ENCODE measurements around the gene RALGAPA2.

The RALGAPA2 gene

DNA sequence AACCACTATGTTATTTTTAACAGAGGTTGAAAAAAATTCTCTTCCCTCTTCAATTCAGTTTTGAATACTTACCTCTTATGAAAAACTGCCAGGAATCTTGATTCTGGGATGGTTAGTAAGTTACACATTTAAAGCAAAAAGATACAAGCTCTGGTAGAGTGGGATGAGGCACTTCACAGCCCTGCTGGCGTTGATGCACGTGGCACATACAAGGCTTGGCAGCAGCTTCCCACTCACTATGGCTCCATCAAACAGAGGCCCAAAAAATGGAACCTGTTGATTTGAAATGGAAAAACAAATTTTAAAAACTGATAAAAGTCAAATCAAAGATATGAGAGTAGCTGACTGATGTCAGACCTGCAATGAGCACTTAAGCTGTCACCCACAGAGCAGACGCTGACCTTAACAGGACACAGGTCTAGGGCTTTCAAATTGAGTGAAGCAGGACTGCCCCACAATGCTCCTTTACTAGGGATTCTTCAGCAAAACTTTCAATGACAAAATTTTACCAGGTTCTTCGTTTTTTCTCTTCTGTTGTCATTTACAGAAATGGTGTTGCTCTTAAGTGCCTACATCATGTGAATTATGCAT is 239.7 kb downstream of the RALGAPA2 start:
- POLR2A ChIA-PET = no interaction called here
- TF ChIP-seq ZNF384 (IDR thresholded peaks at IDR 0.05) (no peak), ELF4 (IDR thresholded peaks at IDR 0.05) (no peak), NFRKB (IDR thresholded peaks at IDR 0.05) (no peak)

DNA sequence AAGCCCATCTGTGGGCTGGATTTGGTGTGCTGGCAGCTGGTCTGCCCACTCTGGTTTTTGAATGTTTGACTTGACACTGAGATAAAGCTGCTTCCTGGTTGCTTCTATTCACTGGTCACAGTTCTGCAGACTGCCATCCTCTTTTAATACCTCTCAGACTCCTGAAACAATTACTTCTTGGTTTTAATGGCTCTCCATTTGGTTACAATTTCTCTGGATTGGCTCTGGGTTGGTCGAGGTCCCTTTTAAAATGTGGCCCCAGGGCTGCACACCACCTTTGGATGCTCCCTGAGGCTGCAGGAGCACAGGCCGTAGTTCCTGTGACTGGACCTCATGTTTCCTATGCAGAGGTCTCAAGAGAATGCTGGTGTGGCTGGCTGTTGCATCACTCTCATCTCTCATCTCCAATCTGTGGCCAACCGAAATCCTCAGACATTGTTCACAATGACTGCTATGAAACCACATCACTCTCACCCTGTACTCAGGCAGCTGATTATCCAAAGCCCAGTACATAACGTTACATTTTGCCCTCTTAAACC is 246.0 kb downstream of the RALGAPA2 start:
- TF ChIP-seq HDGF (IDR thresholded peaks at IDR 0.05; ENCODE audit: borderline replicate concordance) = no peak
- no peak for TF ChIP-seq FOXM1 (IDR thresholded peaks at IDR 0.05; ENCODE audit: borderline replicate concordance)
- no peak for TF ChIP-seq ARNT (IDR thresholded peaks at IDR 0.05)
- TF ChIP-seq BHLHE40 (IDR thresholded peaks at IDR 0.05; ENCODE audit: borderline replicate concordance) = no peak
- TF ChIP-seq CTBP1 (IDR thresholded peaks at IDR 0.05; ENCODE audit: borderline replicate concordance) = no peak
- CTCF ChIA-PET = no interaction called here

More for the DNA sequence above, 239.7 kb downstream of the RALGAPA2 start:
- CTCF ChIA-PET = no interaction called here
- DNase-seq (ENCODE audit: extremely low spot score) = no peak

DNA sequence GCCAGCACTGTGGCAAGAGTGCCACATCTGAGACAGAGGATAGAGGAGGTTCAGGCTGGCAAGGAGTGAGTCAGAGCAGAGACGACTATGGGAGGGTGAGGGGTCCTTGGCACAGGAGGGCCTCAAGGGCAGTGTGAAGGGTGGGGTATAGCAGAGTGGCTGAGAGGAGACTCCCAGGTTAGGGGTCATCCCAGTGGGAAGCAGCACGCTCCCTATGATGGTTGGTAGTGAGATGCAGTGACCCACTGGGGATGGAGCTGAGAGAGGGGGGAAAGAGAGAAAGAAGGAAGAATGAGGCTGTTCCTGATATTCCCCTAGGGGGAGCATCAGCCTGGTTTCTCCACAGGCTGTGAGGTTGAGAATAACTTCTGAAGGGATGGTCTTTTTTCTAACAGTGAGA is 247.2 kb downstream of the RALGAPA2 start:
- ChIA-PET POLR2A (no interaction called here), CTCF (interaction anchor here (0.6 to 1.1 kb wide), 2 partner anchors 12 to 335 kb away, joined by 5 to 9 read pairs; no protein-coding TSS in a partner anchor)
- TF ChIP-seq BHLHE40 (IDR thresholded peaks at IDR 0.05; ENCODE audit: borderline replicate concordance) (no peak), SP1 (IDR thresholded peaks at IDR 0.05) (no peak), HDGF (IDR thresholded peaks at IDR 0.05; ENCODE audit: borderline replicate concordance) (no peak), FOXA1 (IDR thresholded peaks at IDR 0.05) (no peak), NFRKB (IDR thresholded peaks at IDR 0.05) (no peak), ZNF384 (IDR thresholded peaks at IDR 0.05) (no peak), CTBP1 (IDR thresholded peaks at IDR 0.05; ENCODE audit: borderline replicate concordance) (no peak), ELF4 (IDR thresholded peaks at IDR 0.05) (no peak), LEF1 (IDR thresholded peaks at IDR 0.05; ENCODE audit: borderline replicate concordance) (no peak), SUZ12 (IDR thresholded peaks at IDR 0.05) (no peak), L3MBTL2 (conservative IDR thresholded peaks at IDR 0.05) (no peak), ARNT (IDR thresholded peaks at IDR 0.05) (no peak), TARDBP (IDR thresholded peaks at IDR 0.05) (no peak), FOXK2 (IDR thresholded peaks at IDR 0.05) (no peak), FOXM1 (IDR thresholded peaks at IDR 0.05; ENCODE audit: borderline replicate concordance) (no peak)
- TF ChIP-seq, protein P1, sequence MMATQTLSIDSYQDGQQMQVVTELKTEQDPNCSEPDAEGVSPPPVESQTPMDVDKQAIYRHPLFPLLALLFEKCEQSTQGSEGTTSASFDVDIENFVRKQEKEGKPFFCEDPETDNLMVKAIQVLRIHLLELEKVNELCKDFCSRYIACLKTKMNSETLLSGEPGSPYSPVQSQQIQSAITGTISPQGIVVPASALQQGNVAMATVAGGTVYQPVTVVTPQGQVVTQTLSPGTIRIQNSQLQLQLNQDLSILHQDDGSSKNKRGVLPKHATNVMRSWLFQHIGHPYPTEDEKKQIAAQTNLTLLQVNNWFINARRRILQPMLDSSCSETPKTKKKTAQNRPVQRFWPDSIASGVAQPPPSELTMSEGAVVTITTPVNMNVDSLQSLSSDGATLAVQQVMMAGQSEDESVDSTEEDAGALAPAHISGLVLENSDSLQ (IDR thresholded peaks at IDR 0.05) = no peak
- peak; percentile 14 for DNase-seq (ENCODE audit: extremely low spot score)

More for the DNA sequence above, 246.0 kb downstream of the RALGAPA2 start:
- POLR2A ChIA-PET = no interaction called here
- no peak for DNase-seq (ENCODE audit: extremely low spot score)

DNA sequence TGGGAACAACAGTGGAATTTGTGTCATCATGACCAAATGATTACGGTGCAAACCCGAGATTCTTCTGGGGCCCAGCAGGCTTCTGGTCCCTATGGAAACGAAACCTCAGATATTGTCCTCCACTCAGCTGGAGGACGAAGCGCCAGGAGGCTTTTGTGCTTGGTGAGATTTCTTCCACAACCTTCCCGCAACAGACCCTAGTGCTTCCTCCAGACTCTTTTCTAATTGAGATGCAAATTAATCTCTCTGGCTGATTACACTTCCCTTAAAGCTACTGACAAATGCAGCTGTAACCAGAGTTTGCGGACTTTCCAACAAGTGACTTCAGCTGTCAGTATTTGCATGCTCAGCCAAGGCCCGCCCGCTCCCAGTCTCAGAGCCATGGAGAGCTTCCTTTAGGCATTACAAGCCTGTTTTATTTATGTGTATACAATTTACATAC is 248.5 kb downstream of the RALGAPA2 start:
- CTCF ChIA-PET = no interaction called here
- POLR2A ChIA-PET = interaction anchor here (0.6 kb wide), 1 partner anchor 155 kb away, joined by 3 read pairs; no protein-coding TSS in a partner anchor
- DNase-seq (ENCODE audit: extremely low spot score) = no peak
- TF ChIP-seq SP1 (IDR thresholded peaks at IDR 0.05) (no peak), CTBP1 (IDR thresholded peaks at IDR 0.05; ENCODE audit: borderline replicate concordance) (no peak)

DNA sequence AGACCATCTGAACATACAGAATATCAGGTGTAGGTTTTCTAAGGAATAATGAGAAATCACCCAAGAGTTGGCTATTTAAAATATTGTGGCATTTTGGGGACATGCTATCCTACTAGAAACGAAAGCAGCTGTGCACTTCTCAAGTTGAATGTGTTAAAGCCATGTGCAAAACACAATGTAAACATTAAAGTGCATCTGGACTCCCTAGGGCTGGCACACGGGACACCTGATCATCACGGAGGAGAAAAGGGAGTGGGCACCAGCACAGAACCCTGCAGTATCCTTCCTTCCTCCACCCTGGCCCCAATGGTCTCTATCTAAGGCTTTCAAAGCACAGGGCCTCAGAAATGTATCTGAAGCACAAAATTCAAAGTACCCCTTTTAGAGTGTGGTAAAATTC is 250.3 kb downstream of the RALGAPA2 start:
- no peak for TF ChIP-seq L3MBTL2 (conservative IDR thresholded peaks at IDR 0.05)
- no peak for TF ChIP-seq FOXK2 (IDR thresholded peaks at IDR 0.05)
- TF ChIP-seq ARNT (IDR thresholded peaks at IDR 0.05) = no peak
- TF ChIP-seq FOXM1 (IDR thresholded peaks at IDR 0.05; ENCODE audit: borderline replicate concordance) = no peak
- no peak for TF ChIP-seq NFRKB (IDR thresholded peaks at IDR 0.05)
- TF ChIP-seq TARDBP (IDR thresholded peaks at IDR 0.05) = no peak
- POLR2A ChIA-PET = no interaction called here
- no peak for DNase-seq (ENCODE audit: extremely low spot score)
- CTCF ChIA-PET = no interaction called here

DNA sequence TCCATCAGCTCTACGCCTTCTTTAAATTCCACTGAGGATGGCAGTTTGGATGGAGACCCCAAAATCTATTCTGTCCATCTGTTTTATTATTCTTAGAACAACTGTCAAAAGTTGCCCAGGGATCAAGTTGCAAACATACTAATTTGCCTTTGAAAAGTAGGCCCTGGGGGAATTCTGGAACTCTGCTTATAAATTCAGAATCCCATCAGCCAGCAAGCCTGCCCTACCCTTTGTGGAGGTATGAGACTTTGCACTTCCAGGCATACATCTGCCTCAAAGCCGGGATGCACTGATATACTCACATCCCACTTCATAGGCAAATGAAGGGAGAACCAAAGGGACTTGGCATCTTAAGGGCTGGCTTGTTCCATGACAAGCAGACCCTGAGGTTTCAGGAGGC is 250.9 kb downstream of the RALGAPA2 start:
- POLR2A ChIA-PET = no interaction called here
- no peak for TF ChIP-seq L3MBTL2 (conservative IDR thresholded peaks at IDR 0.05)
- no peak for TF ChIP-seq HDGF (IDR thresholded peaks at IDR 0.05; ENCODE audit: borderline replicate concordance)
- TF ChIP-seq SUZ12 (IDR thresholded peaks at IDR 0.05) = no peak
- TF ChIP-seq NFRKB (IDR thresholded peaks at IDR 0.05) = no peak
- TF ChIP-seq SP1 (IDR thresholded peaks at IDR 0.05) = no peak
- TF ChIP-seq FOXM1 (IDR thresholded peaks at IDR 0.05; ENCODE audit: borderline replicate concordance) = no peak
- TF ChIP-seq ZNF384 (IDR thresholded peaks at IDR 0.05) = no peak
- TF ChIP-seq, protein P1 (IDR thresholded peaks at IDR 0.05) = no peak
- TF ChIP-seq CTBP1 (IDR thresholded peaks at IDR 0.05; ENCODE audit: borderline replicate concordance) = no peak
- DNase-seq (ENCODE audit: extremely low spot score) = no peak
- CTCF ChIA-PET = no interaction called here

DNA sequence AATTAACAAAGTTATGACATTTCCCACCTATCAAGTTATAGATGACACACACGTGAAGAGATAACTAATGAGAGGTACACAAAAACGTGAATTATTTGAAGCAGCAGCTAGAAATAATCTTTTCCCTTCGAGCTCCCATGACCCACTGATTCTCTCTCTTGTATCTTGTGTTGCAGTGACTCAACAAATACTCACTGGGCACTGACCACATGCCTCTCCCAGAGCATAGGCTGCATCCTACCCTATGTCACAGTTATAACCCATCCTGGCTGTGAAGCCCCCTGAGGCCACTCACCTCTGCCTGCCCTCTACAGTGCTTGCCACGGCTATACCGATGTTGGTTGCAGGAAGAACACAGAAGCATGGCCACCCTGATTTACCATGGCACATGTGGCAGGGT is 252.7 kb downstream of the RALGAPA2 start:
- DNase-seq (ENCODE audit: extremely low spot score) = no peak
- ChIA-PET CTCF (no interaction called here), POLR2A (no interaction called here)
- TF ChIP-seq SP1 (IDR thresholded peaks at IDR 0.05) (no peak), LEF1 (IDR thresholded peaks at IDR 0.05; ENCODE audit: borderline replicate concordance) (no peak), FOXK2 (IDR thresholded peaks at IDR 0.05) (no peak), ARNT (IDR thresholded peaks at IDR 0.05) (no peak), NFRKB (IDR thresholded peaks at IDR 0.05) (no peak), SUZ12 (IDR thresholded peaks at IDR 0.05) (no peak), L3MBTL2 (conservative IDR thresholded peaks at IDR 0.05) (no peak), FOXA1 (IDR thresholded peaks at IDR 0.05) (no peak), FOXM1 (IDR thresholded peaks at IDR 0.05; ENCODE audit: borderline replicate concordance) (no peak), TARDBP (IDR thresholded peaks at IDR 0.05) (no peak), CTBP1 (IDR thresholded peaks at IDR 0.05; ENCODE audit: borderline replicate concordance) (no peak)
- TF ChIP-seq, protein P1 (IDR thresholded peaks at IDR 0.05) = no peak
